HG03521 (cell line): ENCODE data around the gene LPCAT4.
"Not testable (repeated sequence)": the region's sequence is repeated elsewhere in the genome, so short reads cannot be mapped to it uniquely, and the experiment has no call there.

Experiments used
- ATAC-seq: cut with Tn5 transposase; IDR thresholded peaks from one replicate; pipeline ENCODE4 v1.9.1; 2021; ENCODE audit warnings: mild to moderate bottlenecking, moderate library complexity; ENCODE audit not compliant: unreplicated experiment

LPCAT4 gene

GRCh38 chr15:34362047-34362773 lies 4.8 kb downstream of the LPCAT4 start:
- ATAC-seq: no peak

GRCh38 chr15:34361278-34361677 lies 5.7 kb downstream of the LPCAT4 start:
- ATAC-seq: no peak

GRCh38 chr15:34360298-34360697 lies 6.7 kb downstream of the LPCAT4 start:
- no peak for ATAC-seq

GRCh38 chr15:34359416-34359815 lies 7.6 kb downstream of the LPCAT4 start:
- ATAC-seq: no peak

- ATAC-seq: no peak
Observed at GRCh38 chr15:34358948-34359347, 8.0 kb downstream of the LPCAT4 start.

- no peak for ATAC-seq
Observed at GRCh38 chr15:34358367-34358766, 8.6 kb downstream of the LPCAT4 start.

- no peak for ATAC-seq
Observed at GRCh38 chr15:34357653-34358052, 9.3 kb downstream of the LPCAT4 start.

- ATAC-seq: no peak
Observed at GRCh38 chr15:34355241-34355640, 11.8 kb downstream of the LPCAT4 start.

GRCh38 chr15:34354286-34354685 lies 12.7 kb downstream of the LPCAT4 start:
- no peak for ATAC-seq

- ATAC-seq: no peak
Observed at GRCh38 chr15:34353627-34354026, 13.4 kb downstream of the LPCAT4 start.

- ATAC-seq: not testable (repeated sequence)
Observed at GRCh38 chr15:34352996-34353395, 14.0 kb downstream of the LPCAT4 start.

- no peak for ATAC-seq
Observed at GRCh38 chr15:34349769-34350168, 17.2 kb downstream of the LPCAT4 start.

- no peak for ATAC-seq
Observed at GRCh38 chr15:34348735-34349300, 18.2 kb downstream of the LPCAT4 start.

- ATAC-seq: no peak
Observed at GRCh38 chr15:34347951-34348638, 18.9 kb downstream of the LPCAT4 start.

GRCh38 chr15:34342737-34343575 lies 24.0 kb downstream of the LPCAT4 start, which contains the start of the genes NOP10 and NUTM1:
Gene NOP10, minus strand, starts transcription at chr15:34343136. Its CDS starts 63 bp downstream, at chr15:34343073.
Gene NUTM1, plus strand, starts transcription at chr15:34343315. Its CDS starts 382 bp downstream, at chr15:34343697.
- ATAC-seq: peak; percentile 79

GRCh38 chr15:34342213-34342736 lies 24.7 kb downstream of the LPCAT4 start:
- ATAC-seq: not testable (repeated sequence)

- ATAC-seq: no peak
Observed at GRCh38 chr15:34341381-34342212, 25.4 kb downstream of the LPCAT4 start.

GRCh38 chr15:34339946-34340345 lies 27.1 kb downstream of the LPCAT4 start:
- no peak for ATAC-seq

- ATAC-seq: no peak
Observed at GRCh38 chr15:34338347-34338746, 28.6 kb downstream of the LPCAT4 start.
